ENCODE data around the gene DNAAF8.

DNA sequence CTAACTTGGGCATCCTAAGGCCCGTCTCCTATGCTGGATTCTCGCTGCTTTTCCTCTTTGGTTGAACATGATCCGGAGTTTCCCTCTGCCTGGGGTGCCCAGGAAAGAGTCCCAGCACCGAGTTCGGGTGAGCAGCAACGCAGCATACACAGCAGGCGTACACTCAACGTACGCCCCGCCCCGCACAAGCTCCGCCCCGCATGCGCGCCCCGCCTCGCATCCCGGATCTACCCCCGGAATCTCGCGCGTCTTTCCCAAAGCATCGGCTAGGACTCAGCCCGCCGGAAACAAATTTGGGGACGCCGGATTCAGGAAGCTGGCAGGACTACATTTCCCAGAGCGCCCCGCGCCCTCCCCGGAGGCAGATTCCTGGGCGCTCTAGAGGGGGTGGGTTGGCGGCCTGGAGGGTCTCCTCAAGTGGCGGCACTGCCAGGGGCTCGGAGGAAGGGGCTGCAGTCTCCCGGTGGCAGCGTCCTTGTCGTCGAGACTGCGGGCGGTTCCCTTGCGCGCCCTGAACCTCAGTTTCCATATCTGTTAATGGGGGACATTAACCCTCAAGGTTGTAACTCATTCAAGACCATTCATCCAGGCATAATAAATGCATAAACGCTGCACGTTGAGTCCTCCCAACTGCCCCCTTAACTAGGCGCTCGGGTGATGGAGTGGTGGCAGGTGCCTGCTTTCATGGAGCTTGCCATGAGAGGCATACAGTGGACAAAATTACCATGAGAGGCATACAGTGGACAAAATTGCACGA lies 34.4 kb downstream of the DNAAF8 start:
- peak; percentile 20 for TF ChIP-seq POLR2A (IDR thresholded peaks at IDR 0.05; ENCODE audit: low read depth)
- TF ChIP-seq, protein P1, sequence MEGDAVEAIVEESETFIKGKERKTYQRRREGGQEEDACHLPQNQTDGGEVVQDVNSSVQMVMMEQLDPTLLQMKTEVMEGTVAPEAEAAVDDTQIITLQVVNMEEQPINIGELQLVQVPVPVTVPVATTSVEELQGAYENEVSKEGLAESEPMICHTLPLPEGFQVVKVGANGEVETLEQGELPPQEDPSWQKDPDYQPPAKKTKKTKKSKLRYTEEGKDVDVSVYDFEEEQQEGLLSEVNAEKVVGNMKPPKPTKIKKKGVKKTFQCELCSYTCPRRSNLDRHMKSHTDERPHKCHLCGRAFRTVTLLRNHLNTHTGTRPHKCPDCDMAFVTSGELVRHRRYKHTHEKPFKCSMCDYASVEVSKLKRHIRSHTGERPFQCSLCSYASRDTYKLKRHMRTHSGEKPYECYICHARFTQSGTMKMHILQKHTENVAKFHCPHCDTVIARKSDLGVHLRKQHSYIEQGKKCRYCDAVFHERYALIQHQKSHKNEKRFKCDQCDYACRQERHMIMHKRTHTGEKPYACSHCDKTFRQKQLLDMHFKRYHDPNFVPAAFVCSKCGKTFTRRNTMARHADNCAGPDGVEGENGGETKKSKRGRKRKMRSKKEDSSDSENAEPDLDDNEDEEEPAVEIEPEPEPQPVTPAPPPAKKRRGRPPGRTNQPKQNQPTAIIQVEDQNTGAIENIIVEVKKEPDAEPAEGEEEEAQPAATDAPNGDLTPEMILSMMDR (IDR thresholded peaks at IDR 0.05): peak in 1 of 3 experiments; percentile 14
- no peak for TF ChIP-seq EP300 (IDR thresholded peaks at IDR 0.05)

All from esophagus muscularis mucosa (tissue), 4 donors.